Hematopoietic multipotent progenitor cell treated with erythropoietin and hydrocortisone succinate and interleukin-3 and kit ligand, for 15 days (in vitro differentiated cells): ENCODE results near the gene MYH11.
"Not testable (repeated sequence)": the region's sequence is repeated elsewhere in the genome, so short reads cannot be mapped to it uniquely, and the experiment has no call there.

Experiments used
- DNase-seq: peaks from one replicate; pipeline ENCODE4 v3.0.0-alpha.2; 2015; ENCODE audit warnings: low spot score

The MYH11 gene

GRCh38 chr16:15876503-15876902 is 19.7 kb upstream of the MYH11 start:
- DNase-seq, result no peak

GRCh38 chr16:15874745-15875314 is 18.0 kb upstream of the MYH11 start:
- DNase-seq, result peak; percentile 57

GRCh38 chr16:15873737-15874136 is 16.9 kb upstream of the MYH11 start:
- no peak for DNase-seq

GRCh38 chr16:15873301-15873700 is 16.5 kb upstream of the MYH11 start:
- DNase-seq, result no peak

- DNase-seq, result no peak
Observed at GRCh38 chr16:15870011-15870410, 13.2 kb upstream of the MYH11 start.

- DNase-seq, result no peak
Observed at GRCh38 chr16:15866451-15866850, 9.6 kb upstream of the MYH11 start.

- DNase-seq, result no peak
Observed at GRCh38 chr16:15865742-15866141, 8.9 kb upstream of the MYH11 start.

GRCh38 chr16:15864939-15865338 is 8.1 kb upstream of the MYH11 start:
- no peak for DNase-seq

- DNase-seq, result no peak
Observed at GRCh38 chr16:15861996-15862395, 5.2 kb upstream of the MYH11 start.

GRCh38 chr16:15858921-15859668 is 2.3 kb upstream of the MYH11 start:
- DNase-seq, result no peak

GRCh38 chr16:15857724-15858560 is 1.1 kb upstream of the MYH11 start:
- no peak for DNase-seq

- no peak for DNase-seq
Observed at GRCh38 chr16:15856182-15856581, 646 bp downstream of the MYH11 start.

- no peak for DNase-seq
Observed at GRCh38 chr16:15855704-15856003, 1.2 kb downstream of the MYH11 start.

- no peak for DNase-seq
Observed at GRCh38 chr16:15854906-15855703, 1.7 kb downstream of the MYH11 start.

- DNase-seq, result no peak
Observed at GRCh38 chr16:15854061-15854460, 2.8 kb downstream of the MYH11 start.

GRCh38 chr16:15853021-15853420 is 3.8 kb downstream of the MYH11 start:
- no peak for DNase-seq

GRCh38 chr16:15850555-15850954 is 6.3 kb downstream of the MYH11 start:
- not testable (repeated sequence) for DNase-seq

GRCh38 chr16:15849209-15849981 is 7.4 kb downstream of the MYH11 start:
- no peak for DNase-seq

GRCh38 chr16:15847611-15848175 is 9.1 kb downstream of the MYH11 start:
- DNase-seq, result no peak

- no peak for DNase-seq
Observed at GRCh38 chr16:15846510-15846909, 10.3 kb downstream of the MYH11 start.

- no peak for DNase-seq
Observed at GRCh38 chr16:15843635-15844279, 13.1 kb downstream of the MYH11 start.
